OCI-LY1 (cell line): ENCODE data around the gene F11R.

Experiments
- H2AFZ ChIP-seq: fragments of 200-600 bp; sonication (generic), shearing (Covaris generic); 2 replicates; pipeline ENCODE4 v1.6.0; 2014; ENCODE audit warnings: antibody characterized with exemption, mild to moderate bottlenecking, low read length
- H3F3A ChIP-seq: fragments of 200-600 bp; sonication (generic), shearing (Covaris generic); 2 replicates; pipeline ENCODE4 v1.6.0; 2014; ENCODE audit warnings: mild to moderate bottlenecking, antibody characterized with exemption, low read length, moderate library complexity; ENCODE audit not compliant: insufficient read depth
- H3K27ac ChIP-seq: fragments of 200-600 bp; sonication (generic); 2 replicates; pipeline ENCODE4 v1.5.1; 2014; ENCODE audit warnings: low read length, mixed run types, mild to moderate bottlenecking, low read depth; ENCODE audit not compliant: poor library complexity, severe bottlenecking
- H3K27me3 ChIP-seq: fragments of 200-600 bp; sonication (generic); 2 replicates; pipeline ENCODE4 v1.6.0; 2014; ENCODE audit warnings: antibody characterized with exemption, mild to moderate bottlenecking, low read length, moderate library complexity; ENCODE audit not compliant: insufficient read depth
- H3K36me3 ChIP-seq: fragments of 200-600 bp; sonication (generic); 2 replicates; pipeline ENCODE4 v1.6.1; 2014; ENCODE audit warnings: mild to moderate bottlenecking, antibody characterized with exemption, low read length, moderate library complexity, mixed read lengths; ENCODE audit not compliant: insufficient read depth
- H3K4me1 ChIP-seq: fragments of 200-600 bp; sonication (generic); 2 replicates; pipeline ENCODE4 v1.5.1; 2014; ENCODE audit warnings: mild to moderate bottlenecking, low read length, moderate library complexity; ENCODE audit not compliant: insufficient read depth, severe bottlenecking
- H3K4me2 ChIP-seq: fragments of 200-600 bp; sonication (generic), shearing (Covaris generic); 2 replicates; pipeline ENCODE4 v1.6.1; 2014; ENCODE audit warnings: low read length
- H3K4me3 ChIP-seq: fragments of 200-600 bp; sonication (generic); 2 replicates; pipeline ENCODE4 v1.5.1; 2014; ENCODE audit warnings: low read length, low read depth, mild to moderate bottlenecking, mixed read lengths; ENCODE audit not compliant: poor library complexity, severe bottlenecking
- H3K79me2 ChIP-seq: fragments of 200-600 bp; shearing (Covaris generic); 2 replicates; pipeline ENCODE4 v1.6.1; 2016; ENCODE audit warnings: mixed run types, low read length, mixed read lengths; ENCODE audit not compliant: insufficient read depth
- H3K9ac ChIP-seq: fragments of 200-600 bp; sonication (generic), shearing (Covaris generic); 2 replicates; pipeline ENCODE4 v1.6.1; 2014; ENCODE audit warnings: mild to moderate bottlenecking, low read length, mixed read lengths
- H3K9me2 ChIP-seq: fragments of 200-600 bp; sonication (generic), shearing (Covaris generic); 2 replicates; pipeline ENCODE4 v1.6.1; 2014; ENCODE audit warnings: low read depth, mild to moderate bottlenecking, low read length, mixed read lengths
- H3K9me3 ChIP-seq: fragments of 200-600 bp; shearing (Covaris generic); 2 replicates; pipeline ENCODE4 v1.6.1; 2014; ENCODE audit warnings: low read length, mixed read lengths
- H4K20me1 ChIP-seq: fragments of 200-600 bp; sonication (generic), shearing (Covaris generic); 2 replicates; pipeline ENCODE4 v1.6.0; 2016; ENCODE audit warnings: mild to moderate bottlenecking, low read length; ENCODE audit not compliant: insufficient read depth
- EZH2 ChIP-seq: fragments of 200-600 bp; sonication (generic), shearing (Covaris generic); IDR thresholded peaks from 2 replicates; pipeline ENCODE4 v1.8.0; 2017; ENCODE audit warnings: borderline replicate concordance, mixed run types, mild to moderate bottlenecking, antibody characterized with exemption, low read length, moderate library complexity, mixed read lengths
- TF ChIP-seq, protein P1 (sequence below): fragments of 200-600 bp; sonication (generic), shearing (Covaris generic); IDR thresholded peaks from 2 replicates; pipeline ENCODE4 v1.5.1; 2017; ENCODE audit warnings: mild to moderate bottlenecking, antibody characterized with exemption, low read length, moderate library complexity, mixed read lengths

F11R gene

DNA sequence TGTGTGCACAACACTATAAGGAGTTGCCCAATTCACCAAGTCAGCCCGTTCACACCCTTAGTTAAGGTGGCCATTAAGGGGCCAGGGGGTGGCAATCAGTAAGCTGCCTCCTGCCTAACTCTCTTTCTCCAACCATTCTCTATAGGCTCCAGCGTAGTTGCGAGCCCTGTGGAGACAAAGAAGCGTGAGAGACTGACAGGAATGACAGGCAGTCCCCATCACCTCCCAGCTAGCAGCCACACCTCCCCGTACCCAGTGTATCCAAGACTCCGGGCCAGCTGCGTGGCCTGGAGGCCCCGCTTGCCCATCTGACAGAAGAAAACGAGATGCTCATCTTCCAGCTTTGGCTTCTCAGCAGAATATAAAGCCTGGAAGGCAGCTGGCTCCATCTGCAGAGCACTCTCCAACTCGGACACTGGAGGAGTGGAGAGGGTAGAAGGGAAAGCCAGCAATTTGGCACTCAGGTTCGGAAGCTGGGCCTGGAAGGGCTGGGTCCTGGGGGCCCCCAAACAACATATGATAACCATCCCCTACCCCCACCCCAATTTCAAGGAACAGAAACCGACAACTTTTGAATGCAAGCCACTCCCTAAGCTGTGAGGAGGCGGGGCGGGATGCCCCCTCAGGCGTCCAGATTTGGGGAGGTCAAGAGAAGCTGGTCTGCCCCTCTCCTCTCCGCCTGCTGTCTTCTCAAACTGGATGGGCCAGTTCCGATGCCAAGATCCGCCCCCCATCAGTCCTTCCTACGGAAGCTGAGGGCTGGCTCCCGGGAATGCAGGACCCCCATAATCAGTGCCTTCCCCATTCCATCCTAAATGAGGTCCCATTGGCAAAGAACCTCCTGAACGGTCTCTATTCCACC lies 16.9 kb upstream of the F11R start:
- Histone ChIP-seq H3F3A (no peaks in the 10 kb centered on the region), H3K4me2 (peak overlapping the region; percentile 69), H3K36me3 (peaks cover 42% of the 10 kb centered on the region), H2AFZ (no peak overlapping the region), H3K9me2 (no peaks in the 10 kb centered on the region), H3K27ac (peak overlapping the region; percentile 67), H3K9ac (peak overlapping the region; percentile 77), H3K27me3 (no peaks in the 10 kb centered on the region), H3K9me3 (no peaks in the 10 kb centered on the region), H3K79me2 (no peaks in the 10 kb centered on the region), H3K4me1 (peaks cover 43% of the 10 kb centered on the region), H3K4me3 (peak overlapping the region; percentile 71), H4K20me1 (no peaks in the 10 kb centered on the region)
- no peak for TF ChIP-seq EZH2
- TF ChIP-seq, protein P1, sequence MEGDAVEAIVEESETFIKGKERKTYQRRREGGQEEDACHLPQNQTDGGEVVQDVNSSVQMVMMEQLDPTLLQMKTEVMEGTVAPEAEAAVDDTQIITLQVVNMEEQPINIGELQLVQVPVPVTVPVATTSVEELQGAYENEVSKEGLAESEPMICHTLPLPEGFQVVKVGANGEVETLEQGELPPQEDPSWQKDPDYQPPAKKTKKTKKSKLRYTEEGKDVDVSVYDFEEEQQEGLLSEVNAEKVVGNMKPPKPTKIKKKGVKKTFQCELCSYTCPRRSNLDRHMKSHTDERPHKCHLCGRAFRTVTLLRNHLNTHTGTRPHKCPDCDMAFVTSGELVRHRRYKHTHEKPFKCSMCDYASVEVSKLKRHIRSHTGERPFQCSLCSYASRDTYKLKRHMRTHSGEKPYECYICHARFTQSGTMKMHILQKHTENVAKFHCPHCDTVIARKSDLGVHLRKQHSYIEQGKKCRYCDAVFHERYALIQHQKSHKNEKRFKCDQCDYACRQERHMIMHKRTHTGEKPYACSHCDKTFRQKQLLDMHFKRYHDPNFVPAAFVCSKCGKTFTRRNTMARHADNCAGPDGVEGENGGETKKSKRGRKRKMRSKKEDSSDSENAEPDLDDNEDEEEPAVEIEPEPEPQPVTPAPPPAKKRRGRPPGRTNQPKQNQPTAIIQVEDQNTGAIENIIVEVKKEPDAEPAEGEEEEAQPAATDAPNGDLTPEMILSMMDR, result no peak

DNA sequence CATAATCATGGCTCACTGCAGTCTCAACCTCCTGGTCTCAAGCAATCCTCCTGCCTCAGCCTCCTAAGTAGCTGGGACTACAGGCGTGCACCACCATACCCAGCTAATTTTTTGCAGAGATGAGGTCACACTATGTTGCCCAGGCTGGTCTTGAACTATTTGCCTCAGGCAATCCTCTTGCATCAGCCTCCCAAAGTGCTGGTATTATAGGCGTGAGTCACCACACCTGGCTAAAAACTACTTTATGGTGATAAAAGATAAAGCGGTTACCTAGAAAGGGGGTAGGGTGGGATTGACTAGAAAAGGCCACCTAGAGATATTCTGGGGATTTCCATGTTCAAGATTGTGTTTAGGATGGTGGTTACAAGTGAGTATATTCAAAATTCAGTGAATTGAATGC lies 12.8 kb upstream of the F11R start:
- Histone ChIP-seq H3K4me2 (no peak overlapping the region), H3K79me2 (no peaks in the 10 kb centered on the region)

DNA sequence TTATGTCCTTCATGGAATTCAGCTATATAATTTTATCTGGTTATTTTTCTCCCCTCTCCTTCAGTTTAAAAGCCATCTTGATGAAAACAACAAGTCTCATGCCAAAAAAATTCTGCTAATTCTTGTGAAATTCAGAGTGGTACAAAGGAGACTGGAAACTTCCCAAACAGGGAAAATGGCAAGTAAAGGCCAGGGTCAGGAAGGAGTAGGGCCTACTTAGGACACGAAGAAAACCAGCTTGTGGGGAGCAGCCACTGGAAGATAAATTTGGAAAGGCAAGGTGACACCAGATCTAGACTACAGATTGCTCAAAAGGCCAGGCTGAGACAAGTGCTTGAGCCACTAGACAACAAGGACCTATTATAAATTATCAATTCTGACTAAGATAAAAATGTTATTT lies 11.5 kb upstream of the F11R start:
- Histone ChIP-seq H3K79me2 (no peaks in the 10 kb centered on the region), H3K9me2 (no peaks in the 10 kb centered on the region), H3K27me3 (no peaks in the 10 kb centered on the region), H4K20me1 (no peaks in the 10 kb centered on the region), H3F3A (no peaks in the 10 kb centered on the region), H3K9ac (no peak overlapping the region), H3K27ac (no peak overlapping the region), H2AFZ (no peak overlapping the region), H3K9me3 (no peaks in the 10 kb centered on the region), H3K4me2 (no peak overlapping the region), H3K36me3 (peaks cover 8% of the 10 kb centered on the region; the same call in 1 of the 2 replicates), H3K4me3 (no peak overlapping the region), H3K4me1 (peaks cover 17% of the 10 kb centered on the region)
- TF ChIP-seq, protein P1, result no peak
- no peak for TF ChIP-seq EZH2

More for the DNA sequence above, 12.8 kb upstream of the F11R start:
- no peaks in the 10 kb centered on the region for H4K20me1 ChIP-seq
- H3F3A ChIP-seq, result no peaks in the 10 kb centered on the region
- H3K4me3 ChIP-seq, result no peak overlapping the region
- H3K27ac ChIP-seq, result no peak overlapping the region
- no peak overlapping the region for H3K9ac ChIP-seq
- H3K9me2 ChIP-seq, result no peaks in the 10 kb centered on the region
- no peaks in the 10 kb centered on the region for H3K27me3 ChIP-seq
- H3K4me1 ChIP-seq, result peaks cover 27% of the 10 kb centered on the region
- TF ChIP-seq, protein P1, result no peak
- TF ChIP-seq EZH2, result no peak
- peaks cover 4% of the 10 kb centered on the region; the same call in 1 of the 2 replicates for H3K36me3 ChIP-seq
- no peaks in the 10 kb centered on the region for H3K9me3 ChIP-seq
- no peak overlapping the region for H2AFZ ChIP-seq
